SU-DHL-6 (cell line): Measurements from ENCODE around the gene SERAC1.

ENCODE experiments used
- EZH2phosphoT487 ChIP-seq: fragments of 200-600 bp; sonication (generic), shearing (Covaris generic); conservative IDR thresholded peaks from 2 replicates; pipeline ENCODE4 v1.6.1; 2018; ENCODE audit warnings: mild to moderate bottlenecking, antibody characterized with exemption, low read length, moderate library complexity, mixed read lengths
- TF ChIP-seq, protein P1 (sequence below): fragments of 200-600 bp; sonication (generic); IDR thresholded peaks from one replicate; pipeline ENCODE4 v1.5.1; 2017; ENCODE audit warnings: antibody characterized with exemption, mild to moderate bottlenecking, low read length, moderate library complexity; ENCODE audit not compliant: insufficient read depth, poor library complexity, severe bottlenecking

DNA sequence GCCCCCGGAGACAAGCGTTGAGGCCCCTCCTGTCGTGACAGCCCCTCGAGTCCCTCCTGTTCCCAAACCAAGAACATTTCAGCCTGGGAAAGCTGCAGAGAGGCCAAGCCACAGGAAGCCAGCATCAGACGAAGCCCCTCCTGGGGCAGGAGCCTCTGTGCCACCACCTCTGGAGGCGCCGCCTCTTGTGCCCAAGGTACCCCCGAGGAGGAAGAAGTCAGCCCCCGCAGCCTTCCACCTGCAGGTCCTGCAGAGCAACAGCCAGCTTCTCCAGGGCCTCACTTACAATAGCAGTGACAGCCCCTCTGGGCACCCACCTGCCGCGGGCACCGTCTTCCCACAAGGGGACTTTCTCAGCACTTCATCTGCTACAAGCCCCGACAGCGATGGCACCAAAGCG, 72.4 kb downstream of the SERAC1 start:
- TF ChIP-seq EZH2phosphoT487: no peak
- TF ChIP-seq, protein P1, sequence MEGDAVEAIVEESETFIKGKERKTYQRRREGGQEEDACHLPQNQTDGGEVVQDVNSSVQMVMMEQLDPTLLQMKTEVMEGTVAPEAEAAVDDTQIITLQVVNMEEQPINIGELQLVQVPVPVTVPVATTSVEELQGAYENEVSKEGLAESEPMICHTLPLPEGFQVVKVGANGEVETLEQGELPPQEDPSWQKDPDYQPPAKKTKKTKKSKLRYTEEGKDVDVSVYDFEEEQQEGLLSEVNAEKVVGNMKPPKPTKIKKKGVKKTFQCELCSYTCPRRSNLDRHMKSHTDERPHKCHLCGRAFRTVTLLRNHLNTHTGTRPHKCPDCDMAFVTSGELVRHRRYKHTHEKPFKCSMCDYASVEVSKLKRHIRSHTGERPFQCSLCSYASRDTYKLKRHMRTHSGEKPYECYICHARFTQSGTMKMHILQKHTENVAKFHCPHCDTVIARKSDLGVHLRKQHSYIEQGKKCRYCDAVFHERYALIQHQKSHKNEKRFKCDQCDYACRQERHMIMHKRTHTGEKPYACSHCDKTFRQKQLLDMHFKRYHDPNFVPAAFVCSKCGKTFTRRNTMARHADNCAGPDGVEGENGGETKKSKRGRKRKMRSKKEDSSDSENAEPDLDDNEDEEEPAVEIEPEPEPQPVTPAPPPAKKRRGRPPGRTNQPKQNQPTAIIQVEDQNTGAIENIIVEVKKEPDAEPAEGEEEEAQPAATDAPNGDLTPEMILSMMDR: no peak
